Measurements from ENCODE around the gene NIPSNAP3A.

NIPSNAP3A gene

DNA sequence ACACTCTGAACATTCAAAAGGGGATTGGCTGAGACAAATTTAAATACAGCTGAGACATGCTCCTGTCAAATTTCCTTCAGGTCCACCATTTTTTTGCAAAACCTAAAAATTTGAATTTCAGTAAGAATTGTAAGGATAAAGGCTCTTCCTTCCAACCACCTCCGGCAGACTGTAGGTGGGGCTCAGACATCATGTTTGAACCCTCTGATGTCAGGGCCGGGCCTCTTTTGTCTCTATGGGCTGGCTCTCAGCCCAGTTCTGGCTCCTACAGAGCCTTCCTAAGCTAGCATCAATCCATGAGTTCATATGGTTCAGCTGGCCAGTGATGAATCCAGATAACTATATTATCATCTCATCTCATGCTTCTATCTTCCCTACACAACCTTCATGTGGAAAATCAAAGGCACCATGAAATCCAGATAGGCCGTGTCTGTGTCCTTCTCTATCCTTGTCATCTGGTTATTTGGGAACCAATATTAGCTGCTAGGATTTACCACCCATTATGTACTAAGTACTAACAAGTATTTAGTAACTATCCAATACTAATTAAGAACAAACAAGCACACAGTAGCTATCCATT is 60.6 kb downstream of the NIPSNAP3A start:
- DNase-seq (ENCODE audit: low spot score), result no peak

All from NAMALWA (cell line).